K562 (cell line): ENCODE data around the gene RAB43.

Source experiments
- ARNT ChIP-seq, 2 experiments: fragments of 450-650 bp; IDR thresholded peaks; 2 replicates each; pipeline ENCODE4 v1.6.1; 2016; ENCODE audit warnings: mild to moderate bottlenecking in 1 of 2
- CTCF ChIP-seq, 3 experiments: IDR thresholded peaks in 2 of 3; conservative IDR thresholded peaks in 1 of 3; 2 replicates each; pipeline ENCODE4 v1.5.1; 2011 to 2012; ENCODE audit warnings: low read length in 3 of 3, mild to moderate bottlenecking in 3 of 3, control low read depth in 2 of 3, improper control_type of control experiment in 1 of 3, inconsistent platforms in 1 of 3, low read depth in 1 of 3, mixed read lengths in 1 of 3, moderate library complexity in 1 of 3; ENCODE audit not compliant: insufficient read depth in 2 of 3
- GTF2A2 ChIP-seq: IDR thresholded peaks from 2 replicates; pipeline ENCODE4 v1.6.1; 2016; ENCODE audit warnings: mild to moderate bottlenecking, missing genetic modification characterization, missing compliant biosample characterization
- MAFK ChIP-seq: IDR thresholded peaks from 2 replicates; pipeline ENCODE4 v1.6.1; 2011; ENCODE audit warnings: low read length, improper control_type of control experiment
- NBN ChIP-seq: fragments of 450-650 bp; IDR thresholded peaks from 2 replicates; pipeline ENCODE4 v1.6.1; 2016; ENCODE audit warnings: low read depth, mild to moderate bottlenecking
- POLR3A ChIP-seq: IDR thresholded peaks from 2 replicates; pipeline ENCODE4 v1.6.1; 2011; ENCODE audit warnings: borderline replicate concordance, mild to moderate bottlenecking, moderate library complexity; ENCODE audit not compliant: insufficient read length, insufficient read depth; ENCODE audit errors: extremely low read depth
- ZBTB17 ChIP-seq: fragments of 450-650 bp; formaldehyde crosslinking; IDR thresholded peaks from 2 replicates; pipeline ENCODE4 v1.4.0; 2020; ENCODE audit warnings: mild to moderate bottlenecking
- ZNF699 ChIP-seq: fragments of 250-450 bp; sonication (Bioruptor Pico); IDR thresholded peaks from 2 replicates; pipeline ENCODE4 v1.8.0; 2021; ENCODE audit warnings: mild to moderate bottlenecking, moderate library complexity; ENCODE audit not compliant: insufficient replicate concordance
- TF ChIP-seq, protein P1 (sequence below), 2 experiments: fragments of 450-650 bp in 1 of 2; IDR thresholded peaks; 2 replicates each; pipeline ENCODE4 v1.6.1; 2011 to 2017; ENCODE audit warnings: low read depth in 2 of 2, antibody characterized with exemption in 1 of 2, borderline replicate concordance in 1 of 2, low read length in 1 of 2, mild to moderate bottlenecking in 1 of 2, mixed read lengths in 1 of 2; ENCODE audit not compliant: control insufficient read depth in 1 of 2

GRCh38 chr3:129059311-129059958 is 62.2 kb downstream of the RAB43 start:
- TF ChIP-seq POLR3A = no peak
- no peak for TF ChIP-seq ZNF699 (CRISPR knock-in tag)
- no peak for TF ChIP-seq CTCF (IDR thresholded peaks at IDR 0.05 in 2 of 3, conservative IDR thresholded peaks at IDR 0.05 in 1 of 3; ENCODE audit: insufficient read depth in 2 of 3, low read depth in 1 of 3, low read length in 3 of 3)
- no peak for TF ChIP-seq ARNT (IDR thresholded peaks at IDR 0.05)
- TF ChIP-seq GTF2A2 (tag) = no peak
- no peak for TF ChIP-seq ZBTB17 (CRISPR knock-in tag)
- no peak for TF ChIP-seq NBN
- TF ChIP-seq MAFK = no peak
- TF ChIP-seq, protein P1, sequence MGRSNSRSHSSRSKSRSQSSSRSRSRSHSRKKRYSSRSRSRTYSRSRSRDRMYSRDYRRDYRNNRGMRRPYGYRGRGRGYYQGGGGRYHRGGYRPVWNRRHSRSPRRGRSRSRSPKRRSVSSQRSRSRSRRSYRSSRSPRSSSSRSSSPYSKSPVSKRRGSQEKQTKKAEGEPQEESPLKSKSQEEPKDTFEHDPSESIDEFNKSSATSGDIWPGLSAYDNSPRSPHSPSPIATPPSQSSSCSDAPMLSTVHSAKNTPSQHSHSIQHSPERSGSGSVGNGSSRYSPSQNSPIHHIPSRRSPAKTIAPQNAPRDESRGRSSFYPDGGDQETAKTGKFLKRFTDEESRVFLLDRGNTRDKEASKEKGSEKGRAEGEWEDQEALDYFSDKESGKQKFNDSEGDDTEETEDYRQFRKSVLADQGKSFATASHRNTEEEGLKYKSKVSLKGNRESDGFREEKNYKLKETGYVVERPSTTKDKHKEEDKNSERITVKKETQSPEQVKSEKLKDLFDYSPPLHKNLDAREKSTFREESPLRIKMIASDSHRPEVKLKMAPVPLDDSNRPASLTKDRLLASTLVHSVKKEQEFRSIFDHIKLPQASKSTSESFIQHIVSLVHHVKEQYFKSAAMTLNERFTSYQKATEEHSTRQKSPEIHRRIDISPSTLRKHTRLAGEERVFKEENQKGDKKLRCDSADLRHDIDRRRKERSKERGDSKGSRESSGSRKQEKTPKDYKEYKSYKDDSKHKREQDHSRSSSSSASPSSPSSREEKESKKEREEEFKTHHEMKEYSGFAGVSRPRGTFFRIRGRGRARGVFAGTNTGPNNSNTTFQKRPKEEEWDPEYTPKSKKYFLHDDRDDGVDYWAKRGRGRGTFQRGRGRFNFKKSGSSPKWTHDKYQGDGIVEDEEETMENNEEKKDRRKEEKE (IDR thresholded peaks at IDR 0.05; ENCODE audit: borderline replicate concordance in 1 of 2, control insufficient read depth in 1 of 2, low read depth in 2 of 2, low read length in 1 of 2) = no peak
